ENCODE measurements around the gene TMA16. TPM values are rescaled to one million over a fixed set of nuclear protein-coding genes. Genes with fewer than 3 reads are reported as not detected.
A peak's percentile ranks its signal among the peaks of the same experiment; 100 is the strongest.

Gene TMA16
- total and polyA plus RNA-seq, 2 donors (not counting 1 experiment from before 2014, with no cell fraction given), result 6.5 to 40.5 TPM

DNA sequence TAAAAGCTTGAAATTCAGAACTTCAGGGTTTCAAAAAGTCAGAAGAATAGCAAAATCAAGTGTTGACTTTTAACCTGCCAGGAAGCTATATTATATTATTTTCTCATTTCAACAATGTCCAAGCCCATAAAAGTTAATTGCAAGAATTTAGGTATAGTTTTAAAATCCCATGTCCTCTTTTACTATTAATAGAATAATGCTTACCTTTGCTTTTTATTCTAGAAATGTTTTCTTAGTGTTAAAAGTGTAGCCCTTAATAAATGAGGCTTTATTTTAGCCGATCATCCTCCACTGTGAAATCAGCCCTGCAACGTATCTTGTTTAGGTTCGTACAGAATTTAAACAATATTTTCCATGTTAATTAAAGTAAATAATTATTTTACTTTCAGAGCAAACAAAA lies 31.5 kb downstream of the TMA16 start:
- Histone ChIP-seq H3K27ac (ENCODE audit: low read length in 2 of 2) (peak overlapping the region in 1 of 2 donors; percentile 8), H3K4me2 (replicated peaks; ENCODE audit: low read depth, low read length, poor library complexity, severe bottlenecking) (no peak overlapping the region), H2AFZ (ENCODE audit: insufficient read depth, low read depth, low read length, poor library complexity, severe bottlenecking) (no peak overlapping the region), H3K9me3 (ENCODE audit: control extremely low read depth in 1 of 3, control insufficient read depth in 2 of 3, insufficient read depth in 1 of 3, low read length in 2 of 3) (no peaks in the 10 kb centered on the region), H4K20me1 (ENCODE audit: control insufficient read depth, insufficient read depth, low read length, poor library complexity, severe bottlenecking) (no peaks in the 10 kb centered on the region), H3K4me1 (ENCODE audit: control insufficient read depth in 2 of 2, insufficient read depth in 2 of 2, low read length in 2 of 2) (no peaks in the 10 kb centered on the region), H3K36me3 (replicated peaks in 1 of 2; ENCODE audit: control extremely low read depth in 1 of 2, control insufficient read depth in 1 of 2, extremely low read depth in 1 of 2, insufficient read depth in 2 of 2, low read length in 1 of 2) (peaks cover 18 to 57% of the 10 kb centered on the region in 2 experiments), H3K79me2 (ENCODE audit: control insufficient read depth, insufficient read depth, low read length) (no peaks in the 10 kb centered on the region), H3K27me3 (replicated peaks in 1 of 4; ENCODE audit: control extremely low read depth in 1 of 4, control insufficient read depth in 3 of 4, insufficient read depth in 4 of 4, low read length in 3 of 4) (no peaks in the 10 kb centered on the region), H3K4me3 (ENCODE audit: control extremely low read depth in 1 of 5, extremely low read depth in 1 of 5, insufficient read depth in 1 of 5, low read depth in 2 of 5, low read length in 4 of 5) (no peak overlapping the region), H3K9ac (ENCODE audit: low read length) (no peak overlapping the region)
- no peak overlapping the region for H3K27ac Mint-ChIP-seq
- H3K27me3 Mint-ChIP-seq, result no peaks in the 10 kb centered on the region
- H3K9me3 Mint-ChIP-seq (ENCODE audit: insufficient read depth), result no peaks in the 10 kb centered on the region
- DNase-seq (no peak), ATAC-seq (ENCODE audit: low read depth) (no peak)
- ChIA-PET POLR2A (no interaction called here), CTCF (interaction anchor here (1.2 to 1.8 kb wide), 2 partner anchors 17 to 22 kb away, joined by 3 to 5 read pairs; no protein-coding TSS in a partner anchor)
- TF ChIP-seq EZH2 (IDR thresholded peaks at IDR 0.05; ENCODE audit: borderline replicate concordance, insufficient read depth, low read depth, low read length, poor library complexity, severe bottlenecking), result no peak
- TF ChIP-seq, protein P1, sequence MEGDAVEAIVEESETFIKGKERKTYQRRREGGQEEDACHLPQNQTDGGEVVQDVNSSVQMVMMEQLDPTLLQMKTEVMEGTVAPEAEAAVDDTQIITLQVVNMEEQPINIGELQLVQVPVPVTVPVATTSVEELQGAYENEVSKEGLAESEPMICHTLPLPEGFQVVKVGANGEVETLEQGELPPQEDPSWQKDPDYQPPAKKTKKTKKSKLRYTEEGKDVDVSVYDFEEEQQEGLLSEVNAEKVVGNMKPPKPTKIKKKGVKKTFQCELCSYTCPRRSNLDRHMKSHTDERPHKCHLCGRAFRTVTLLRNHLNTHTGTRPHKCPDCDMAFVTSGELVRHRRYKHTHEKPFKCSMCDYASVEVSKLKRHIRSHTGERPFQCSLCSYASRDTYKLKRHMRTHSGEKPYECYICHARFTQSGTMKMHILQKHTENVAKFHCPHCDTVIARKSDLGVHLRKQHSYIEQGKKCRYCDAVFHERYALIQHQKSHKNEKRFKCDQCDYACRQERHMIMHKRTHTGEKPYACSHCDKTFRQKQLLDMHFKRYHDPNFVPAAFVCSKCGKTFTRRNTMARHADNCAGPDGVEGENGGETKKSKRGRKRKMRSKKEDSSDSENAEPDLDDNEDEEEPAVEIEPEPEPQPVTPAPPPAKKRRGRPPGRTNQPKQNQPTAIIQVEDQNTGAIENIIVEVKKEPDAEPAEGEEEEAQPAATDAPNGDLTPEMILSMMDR (IDR thresholded peaks at IDR 0.05), result no peak
- intact Hi-C loops (cut with micrococcal nuclease), result no loop called here
- no peak overlapping the region for H3K4me3 Mint-ChIP-seq
- WGBS (ENCODE audit: insufficient coverage), result no CpG with 5 or more reads among the region's 3 CpGs
- peaks cover 14% of the 10 kb centered on the region for H3K4me1 Mint-ChIP-seq

GRCh38 chr4:163527172-163527571 lies 32.7 kb downstream of the TMA16 start:
- Mint-ChIP-seq H3K27ac (peak overlapping the region; percentile 17), H3K4me1 (peaks cover 16% of the 10 kb centered on the region), H3K27me3 (no peaks in the 10 kb centered on the region), H3K4me3 (no peak overlapping the region), H3K9me3 (ENCODE audit: insufficient read depth) (no peaks in the 10 kb centered on the region)
- intact Hi-C loops (cut with micrococcal nuclease), result no loop called here
- H4K20me1 ChIP-seq (ENCODE audit: control insufficient read depth, insufficient read depth, low read length, poor library complexity, severe bottlenecking), result no peaks in the 10 kb centered on the region
- DNase-seq, result no peak
- H2AFZ ChIP-seq (ENCODE audit: insufficient read depth, low read depth, low read length, poor library complexity, severe bottlenecking), result no peak overlapping the region
- no peak overlapping the region for H3K9ac ChIP-seq (ENCODE audit: low read length)
- no peak overlapping the region for H3K4me2 ChIP-seq (replicated peaks; ENCODE audit: low read depth, low read length, poor library complexity, severe bottlenecking)
- ATAC-seq (ENCODE audit: low read depth), result no peak
- 100% methylated on average over 1 of the region's 2 CpGs for WGBS (ENCODE audit: insufficient coverage)
- H3K9me3 ChIP-seq (ENCODE audit: control extremely low read depth in 1 of 3, control insufficient read depth in 2 of 3, insufficient read depth in 1 of 3, low read length in 2 of 3), result no peaks in the 10 kb centered on the region
- peaks cover 21 to 63% of the 10 kb centered on the region in 2 experiments for H3K36me3 ChIP-seq (replicated peaks in 1 of 2; ENCODE audit: control extremely low read depth in 1 of 2, control insufficient read depth in 1 of 2, extremely low read depth in 1 of 2, insufficient read depth in 2 of 2, low read length in 1 of 2)
- no peaks in the 10 kb centered on the region for H3K27me3 ChIP-seq (replicated peaks in 1 of 4; ENCODE audit: control extremely low read depth in 1 of 4, control insufficient read depth in 3 of 4, insufficient read depth in 4 of 4, low read length in 3 of 4)
- H3K79me2 ChIP-seq (ENCODE audit: control insufficient read depth, insufficient read depth, low read length), result no peaks in the 10 kb centered on the region
- TF ChIP-seq, protein P1 (IDR thresholded peaks at IDR 0.05), result no peak
- TF ChIP-seq EZH2 (IDR thresholded peaks at IDR 0.05; ENCODE audit: borderline replicate concordance, insufficient read depth, low read depth, low read length, poor library complexity, severe bottlenecking), result no peak
- H3K4me3 ChIP-seq (ENCODE audit: control extremely low read depth in 1 of 5, extremely low read depth in 1 of 5, insufficient read depth in 1 of 5, low read depth in 2 of 5, low read length in 4 of 5), result no peak overlapping the region
- POLR2A ChIA-PET, result no interaction called here
- peak overlapping the region in 1 of 2 donors; percentile 19 for H3K27ac ChIP-seq (ENCODE audit: low read length in 2 of 2)
- no peaks in the 10 kb centered on the region for H3K4me1 ChIP-seq (ENCODE audit: control insufficient read depth in 2 of 2, insufficient read depth in 2 of 2, low read length in 2 of 2)
- CTCF ChIA-PET, result interaction anchor here (1.1 to 1.8 kb wide), 4 partner anchors 9 to 43 kb away, joined by 3 to 7 read pairs (median 3); no protein-coding TSS in a partner anchor
